HCT116 (cell line): ENCODE results near the gene GRIN3B.

Experiments used
- CTCF ChIP-seq, 3 experiments: fragments of 200-600 bp in 1 of 3; sonication (generic) in 1 of 3; IDR thresholded peaks in 2 of 3; conservative IDR thresholded peaks in 1 of 3; 2 replicates each; pipeline ENCODE4 v1.5.1; 2012 to 2017; ENCODE audit warnings: low read depth in 2 of 3, low read length in 2 of 3, antibody characterized with exemption in 1 of 3, borderline replicate concordance in 1 of 3, control low read depth in 1 of 3, mild to moderate bottlenecking in 1 of 3, mixed read lengths in 1 of 3, mixed run types in 1 of 3, moderate library complexity in 1 of 3; ENCODE audit not compliant: insufficient read depth in 1 of 3
- ELF1 ChIP-seq: IDR thresholded peaks from 2 replicates; pipeline ENCODE4 v1.6.1; 2012; ENCODE audit warnings: low read depth, borderline replicate concordance
- EZH2phosphoT487 ChIP-seq: fragments of 200-600 bp; IDR thresholded peaks from 2 replicates; pipeline ENCODE4 v1.6.1; 2018; ENCODE audit warnings: antibody characterized with exemption, borderline replicate concordance
- MAX ChIP-seq: IDR thresholded peaks from 2 replicates; pipeline ENCODE4 v1.6.1; 2012
- POLR2A ChIP-seq: IDR thresholded peaks from 2 replicates; pipeline ENCODE4 v1.7.0; 2011; ENCODE audit warnings: borderline replicate concordance; ENCODE audit not compliant: insufficient read depth, insufficient read length; ENCODE audit errors: extremely low read depth
- POLR2AphosphoS5 ChIP-seq: IDR thresholded peaks from 2 replicates; pipeline ENCODE4 v1.6.1; 2011; ENCODE audit warnings: mild to moderate bottlenecking, low read depth, low read length, moderate library complexity
- RAD21 ChIP-seq: IDR thresholded peaks from 2 replicates; pipeline ENCODE4 v1.6.1; 2012; ENCODE audit warnings: low read depth, mild to moderate bottlenecking
- SIN3A ChIP-seq: IDR thresholded peaks from 2 replicates; pipeline ENCODE4 v1.6.1; 2012; ENCODE audit warnings: low read depth
- SRF ChIP-seq: IDR thresholded peaks from 2 replicates; pipeline ENCODE4 v1.6.1; 2012; ENCODE audit warnings: low read depth
- YY1 ChIP-seq: IDR thresholded peaks from 2 replicates; pipeline ENCODE4 v1.6.1; 2011; ENCODE audit warnings: low read length, low read depth, moderate library complexity, mild to moderate bottlenecking; ENCODE audit not compliant: insufficient replicate concordance; ENCODE audit errors: extremely low read depth
- ZBTB33 ChIP-seq: IDR thresholded peaks from 2 replicates; pipeline ENCODE4 v1.6.1; 2011; ENCODE audit warnings: mild to moderate bottlenecking, low read length, moderate library complexity; ENCODE audit not compliant: insufficient replicate concordance; ENCODE audit errors: extremely low read depth
- TF ChIP-seq, protein P1 (sequence below): IDR thresholded peaks from 2 replicates; pipeline ENCODE4 v1.6.1; 2012; ENCODE audit warnings: low read depth

DNA sequence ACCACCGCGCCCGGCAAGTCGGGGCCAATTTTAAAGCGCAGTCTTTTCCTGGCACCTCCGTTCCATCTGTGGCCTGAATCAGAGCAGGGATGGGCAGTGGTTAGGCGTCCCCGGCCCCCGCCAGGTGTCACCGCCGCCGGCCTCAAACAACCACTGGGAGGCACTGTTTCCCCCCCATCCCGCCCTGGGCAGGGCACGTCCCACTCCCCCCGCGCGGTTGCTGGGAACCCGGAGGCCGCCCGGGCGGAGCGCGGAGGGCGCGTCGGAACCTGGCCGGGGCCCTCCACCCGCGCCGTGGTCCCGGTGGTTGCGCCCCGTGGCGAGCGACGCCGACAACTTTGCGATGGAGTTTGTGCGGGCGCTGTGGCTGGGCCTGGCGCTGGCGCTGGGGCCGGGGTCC lies at the start of gene GRIN3B:
- peak; percentile 58 to 77 (median 76) for TF ChIP-seq CTCF (IDR thresholded peaks at IDR 0.05 in 2 of 3, conservative IDR thresholded peaks at IDR 0.05 in 1 of 3; ENCODE audit: borderline replicate concordance in 1 of 3, insufficient read depth in 1 of 3, low read depth in 2 of 3, low read length in 2 of 3)
- TF ChIP-seq, protein P1, sequence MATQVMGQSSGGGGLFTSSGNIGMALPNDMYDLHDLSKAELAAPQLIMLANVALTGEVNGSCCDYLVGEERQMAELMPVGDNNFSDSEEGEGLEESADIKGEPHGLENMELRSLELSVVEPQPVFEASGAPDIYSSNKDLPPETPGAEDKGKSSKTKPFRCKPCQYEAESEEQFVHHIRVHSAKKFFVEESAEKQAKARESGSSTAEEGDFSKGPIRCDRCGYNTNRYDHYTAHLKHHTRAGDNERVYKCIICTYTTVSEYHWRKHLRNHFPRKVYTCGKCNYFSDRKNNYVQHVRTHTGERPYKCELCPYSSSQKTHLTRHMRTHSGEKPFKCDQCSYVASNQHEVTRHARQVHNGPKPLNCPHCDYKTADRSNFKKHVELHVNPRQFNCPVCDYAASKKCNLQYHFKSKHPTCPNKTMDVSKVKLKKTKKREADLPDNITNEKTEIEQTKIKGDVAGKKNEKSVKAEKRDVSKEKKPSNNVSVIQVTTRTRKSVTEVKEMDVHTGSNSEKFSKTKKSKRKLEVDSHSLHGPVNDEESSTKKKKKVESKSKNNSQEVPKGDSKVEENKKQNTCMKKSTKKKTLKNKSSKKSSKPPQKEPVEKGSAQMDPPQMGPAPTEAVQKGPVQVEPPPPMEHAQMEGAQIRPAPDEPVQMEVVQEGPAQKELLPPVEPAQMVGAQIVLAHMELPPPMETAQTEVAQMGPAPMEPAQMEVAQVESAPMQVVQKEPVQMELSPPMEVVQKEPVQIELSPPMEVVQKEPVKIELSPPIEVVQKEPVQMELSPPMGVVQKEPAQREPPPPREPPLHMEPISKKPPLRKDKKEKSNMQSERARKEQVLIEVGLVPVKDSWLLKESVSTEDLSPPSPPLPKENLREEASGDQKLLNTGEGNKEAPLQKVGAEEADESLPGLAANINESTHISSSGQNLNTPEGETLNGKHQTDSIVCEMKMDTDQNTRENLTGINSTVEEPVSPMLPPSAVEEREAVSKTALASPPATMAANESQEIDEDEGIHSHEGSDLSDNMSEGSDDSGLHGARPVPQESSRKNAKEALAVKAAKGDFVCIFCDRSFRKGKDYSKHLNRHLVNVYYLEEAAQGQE: no peak
- no peak for TF ChIP-seq POLR2A
- TF ChIP-seq POLR2AphosphoS5: no peak
- TF ChIP-seq SRF: no peak
- TF ChIP-seq ELF1: no peak
- TF ChIP-seq EZH2phosphoT487: no peak
- no peak for TF ChIP-seq YY1
- TF ChIP-seq RAD21: no peak; the same call in 1 of the 2 replicates
- TF ChIP-seq ZBTB33: no peak
- no peak for TF ChIP-seq MAX
- TF ChIP-seq SIN3A: no peak
